HEK293 (cell line): ENCODE data around the gene ELL.

Source experiments
- CTCF ChIA-PET: fragments of 350-600 bp; formaldehyde crosslinking; extraction: SDS; loops from one replicate; lab custom pipeline; 2021; ENCODE audit warnings: antibody characterized with exemption; lab: Yijun Ruan, JAX
- POLR2A ChIA-PET: fragments of 300-600 bp; formaldehyde crosslinking; extraction: SDS; loops from one replicate; lab custom pipeline; 2020; ENCODE audit warnings: antibody characterized with exemption, inconsistent platforms; lab: Yijun Ruan, JAX
- H3K27ac ChIP-seq: fragments of 200-500 bp; sonication (Bioruptor generic); 2 replicates; pipeline ENCODE4 v1.5.1; 2014; ENCODE audit warnings: low read depth, low read length, control low read depth, inconsistent platforms; ENCODE audit errors: extremely low read depth
- H3K36me3 ChIP-seq, 2 experiments: fragments of 200-500 bp in 1 of 2; sonication (Bioruptor generic) in 1 of 2; 1 replicate in 1 of 2; 2 replicates in 1 of 2; pipeline ENCODE4 v1.5.1; 2014 to 2017; ENCODE audit warnings: inconsistent platforms in 2 of 2, low read length in 2 of 2; ENCODE audit not compliant: control insufficient read depth in 2 of 2, insufficient read depth in 1 of 2
- H3K4me1 ChIP-seq: fragments of 200-500 bp; sonication (Bioruptor generic); 2 replicates; pipeline ENCODE4 v1.5.1; 2014; ENCODE audit warnings: mild to moderate bottlenecking, low read length, inconsistent platforms; ENCODE audit not compliant: control insufficient read depth, insufficient read depth
- H3K4me3 ChIP-seq: 2 replicates; pipeline ENCODE4 v1.5.1; 2011; ENCODE audit warnings: low read depth, mild to moderate bottlenecking, control low read depth, low read length, moderate library complexity
- H3K9me3 ChIP-seq: fragments of 200-500 bp; sonication (Bioruptor generic); 2 replicates; pipeline ENCODE4 v1.5.1; 2014; ENCODE audit warnings: low read depth, low read length, inconsistent platforms; ENCODE audit not compliant: control insufficient read depth, insufficient read depth
- BCL11B ChIP-seq: fragments of 450-650 bp; formaldehyde crosslinking; IDR thresholded peaks from 2 replicates; pipeline ENCODE4 v1.5.1; 2016; ENCODE audit warnings: low read depth, missing biosample characterization, missing genetic modification characterization
- GLIS1 ChIP-seq: fragments of 450-650 bp; formaldehyde crosslinking; IDR thresholded peaks from 2 replicates; pipeline ENCODE4 v1.5.1; 2016; ENCODE audit warnings: missing biosample characterization, missing genetic modification characterization
- KLF17 ChIP-seq: fragments of 450-650 bp; formaldehyde crosslinking; IDR thresholded peaks from 2 replicates; pipeline ENCODE4 v1.5.1; 2016; ENCODE audit warnings: missing biosample characterization, missing genetic modification characterization
- KLF9 ChIP-seq: fragments of 450-650 bp; formaldehyde crosslinking; IDR thresholded peaks from 2 replicates; pipeline ENCODE4 v1.5.1; 2016; ENCODE audit warnings: missing biosample characterization, missing genetic modification characterization, low read depth
- SALL2 ChIP-seq: fragments of 450-650 bp; formaldehyde crosslinking; IDR thresholded peaks from 2 replicates; pipeline ENCODE4 v1.5.0; 2017; ENCODE audit warnings: missing biosample characterization, mild to moderate bottlenecking, missing genetic modification characterization, borderline replicate concordance
- SCRT1 ChIP-seq: fragments of 450-650 bp; formaldehyde crosslinking; IDR thresholded peaks from 2 replicates; pipeline ENCODE4 v1.5.1; 2016; ENCODE audit warnings: missing biosample characterization, missing genetic modification characterization, borderline replicate concordance
- SP3 ChIP-seq: fragments of 450-650 bp; formaldehyde crosslinking; IDR thresholded peaks from 2 replicates; pipeline ENCODE4 v1.5.1; 2016; ENCODE audit warnings: missing biosample characterization, missing genetic modification characterization
- YY2 ChIP-seq: fragments of 450-650 bp; formaldehyde crosslinking; IDR thresholded peaks from 2 replicates; pipeline ENCODE4 v1.5.1; 2016; ENCODE audit warnings: missing biosample characterization, missing genetic modification characterization
- ZBTB8A ChIP-seq: fragments of 450-650 bp; formaldehyde crosslinking; IDR thresholded peaks from 2 replicates; pipeline ENCODE4 v1.5.1; 2016; ENCODE audit warnings: missing biosample characterization, missing genetic modification characterization
- ZFHX2 ChIP-seq: fragments of 450-650 bp; formaldehyde crosslinking; conservative IDR thresholded peaks from 2 replicates; pipeline ENCODE4 v1.5.1; 2016; ENCODE audit warnings: missing biosample characterization, missing genetic modification characterization
- ZFP69B ChIP-seq: fragments of 450-650 bp; formaldehyde crosslinking; IDR thresholded peaks from 2 replicates; pipeline ENCODE4 v1.5.1; 2016; ENCODE audit warnings: missing biosample characterization, missing genetic modification characterization
- ZNF138 ChIP-seq: fragments of 450-650 bp; formaldehyde crosslinking; IDR thresholded peaks from 2 replicates; pipeline ENCODE4 v1.5.1; 2016; ENCODE audit warnings: missing biosample characterization, missing genetic modification characterization, borderline replicate concordance
- ZNF18 ChIP-seq: fragments of 450-650 bp; formaldehyde crosslinking; IDR thresholded peaks from 2 replicates; pipeline ENCODE4 v1.5.1; 2016; ENCODE audit warnings: missing biosample characterization, missing genetic modification characterization
- ZNF274 ChIP-seq, 2 experiments: fragments of 200-500 bp in 1 of 2; fragments of 450-650 bp in 1 of 2; sonication (Bioruptor generic) in 1 of 2; formaldehyde crosslinking in 1 of 2; IDR thresholded peaks; 2 replicates each; pipeline versions ENCODE4 v1.5.1 to v1.6.1; 2014 to 2016; ENCODE audit warnings: borderline replicate concordance in 1 of 2, inconsistent platforms in 1 of 2, low read length in 1 of 2, missing biosample characterization in 1 of 2, missing genetic modification characterization in 1 of 2
- ZNF394 ChIP-seq: fragments of 450-650 bp; formaldehyde crosslinking; IDR thresholded peaks from 2 replicates; pipeline ENCODE4 v1.5.1; 2016; ENCODE audit warnings: missing biosample characterization, missing genetic modification characterization, mild to moderate bottlenecking, moderate library complexity, borderline replicate concordance
- ZNF416 ChIP-seq: fragments of 450-650 bp; formaldehyde crosslinking; IDR thresholded peaks from 2 replicates; pipeline ENCODE4 v1.5.1; 2016; ENCODE audit warnings: missing biosample characterization, missing genetic modification characterization
- ZNF423 ChIP-seq: fragments of 450-650 bp; formaldehyde crosslinking; IDR thresholded peaks from 2 replicates; pipeline ENCODE4 v1.5.1; 2016; ENCODE audit warnings: missing biosample characterization, missing genetic modification characterization
- ZNF510 ChIP-seq: fragments of 450-650 bp; formaldehyde crosslinking; IDR thresholded peaks from 2 replicates; pipeline ENCODE4 v1.5.1; 2018; ENCODE audit warnings: mild to moderate bottlenecking, missing genetic modification characterization, missing biosample characterization; ENCODE audit not compliant: insufficient replicate concordance
- ZNF513 ChIP-seq: fragments of 450-650 bp; IDR thresholded peaks from 2 replicates; pipeline ENCODE4 v1.5.1; 2018; ENCODE audit warnings: missing biosample characterization, missing genetic modification characterization
- ZNF514 ChIP-seq: fragments of 450-650 bp; formaldehyde crosslinking; IDR thresholded peaks from 2 replicates; pipeline ENCODE4 v1.5.1; 2016; ENCODE audit warnings: missing biosample characterization, missing genetic modification characterization
- ZNF626 ChIP-seq: fragments of 450-650 bp; sonication (Bioruptor Pico); formaldehyde crosslinking; IDR thresholded peaks from 2 replicates; pipeline ENCODE4 v1.5.1; 2018; ENCODE audit warnings: missing biosample characterization, missing genetic modification characterization, inconsistent platforms
- ZNF692 ChIP-seq: fragments of 450-650 bp; formaldehyde crosslinking; IDR thresholded peaks from 2 replicates; pipeline ENCODE4 v1.5.1; 2016; ENCODE audit warnings: missing biosample characterization, missing genetic modification characterization
- ZNF768 ChIP-seq: fragments of 450-650 bp; formaldehyde crosslinking; IDR thresholded peaks from 2 replicates; pipeline ENCODE4 v1.5.1; 2018; ENCODE audit warnings: missing biosample characterization, mild to moderate bottlenecking, missing genetic modification characterization
- ZNF792 ChIP-seq: fragments of 450-650 bp; formaldehyde crosslinking; IDR thresholded peaks from 2 replicates; pipeline ENCODE4 v1.5.1; 2016; ENCODE audit warnings: missing biosample characterization, missing genetic modification characterization
- ZSCAN30 ChIP-seq: fragments of 450-650 bp; IDR thresholded peaks from 2 replicates; pipeline ENCODE4 v1.5.1; 2018; ENCODE audit warnings: missing biosample characterization, mild to moderate bottlenecking, missing genetic modification characterization, moderate library complexity
- ZSCAN5A ChIP-seq: fragments of 450-650 bp; formaldehyde crosslinking; IDR thresholded peaks from 2 replicates; pipeline ENCODE4 v1.5.1; 2016; ENCODE audit warnings: missing biosample characterization, missing genetic modification characterization

Gene ELL

GRCh38 chr19:18417250-18418028, 104.4 kb downstream of the ELL start (continued):
- TF ChIP-seq ZNF626 (tag by site-specific recombination) (no peak), ZSCAN30 (tag by site-specific recombination) (peak; percentile 83), ZNF768 (tag by site-specific recombination) (peak; percentile 97; the same call in 1 of the 2 replicates), ZNF18 (tag by site-specific recombination) (no peak), ZSCAN5A (tag by site-specific recombination) (peak; percentile 43; the same call in 1 of the 2 replicates), KLF17 (tag by site-specific recombination) (peak; percentile 63; the same call in 1 of the 2 replicates), ZNF792 (peak; percentile 100)

GRCh38 chr19:18416778-18417249, 105.1 kb downstream of the ELL start:
- Histone ChIP-seq H3K36me3 (no peaks in the 10 kb centered on the region), H3K27ac (peak overlapping the region; percentile 64; the same call in 1 of the 2 replicates), H3K9me3 (no peaks in the 10 kb centered on the region), H3K4me1 (peaks cover 9% of the 10 kb centered on the region; the same call in 1 of the 2 replicates), H3K4me3 (peak overlapping the region; percentile 20)
- ChIA-PET POLR2A (interaction anchor here (1.0 to 4.2 kb wide), 7 partner anchors 9 to 224 kb away, joined by 3 to 75 read pairs (median 4); partner anchors contain the start of genes JUND and MPV17L2), CTCF (interaction anchor here (0.5 to 4.5 kb wide), 8 partner anchors 29 to 215 kb away, joined by 3 to 32 read pairs (median 5); partner anchors contain the start of gene GDF15)
- no peak for TF ChIP-seq SCRT1 (tag by site-specific recombination)
- TF ChIP-seq ZNF138 (tag by site-specific recombination): no peak
- 0 out of 2 replicates have a peak, but pooled peaks have one; percentile 9 for TF ChIP-seq YY2
- no peak for TF ChIP-seq ZNF510 (tag by site-specific recombination)
- TF ChIP-seq SALL2 (tag by site-specific recombination): no peak
- TF ChIP-seq ZNF692 (tag by site-specific recombination): peak; percentile 88
- peak; percentile 55 for TF ChIP-seq SP3 (tag by site-specific recombination)
- no peak for TF ChIP-seq ZNF416 (tag by site-specific recombination)
- no peak for TF ChIP-seq ZNF274 (IDR thresholded peaks at IDR 0.05; ENCODE audit: low read length)
- no peak for TF ChIP-seq ZNF274 (tag by site-specific recombination; IDR thresholded peaks at IDR 0.05; ENCODE audit: borderline replicate concordance)
- peak; percentile 75 for TF ChIP-seq ZBTB8A
- TF ChIP-seq ZNF513: no peak
- TF ChIP-seq ZFP69B: peak; percentile 11; the same call in 1 of the 2 replicates
- peak; percentile 99 for TF ChIP-seq ZFHX2 (tag by site-specific recombination)
- TF ChIP-seq GLIS1 (tag by site-specific recombination): peak; percentile 65; the same call in 1 of the 2 replicates
- 0 out of 2 replicates have a peak, but pooled peaks have one; percentile 9 for TF ChIP-seq ZNF394 (tag by site-specific recombination)
- TF ChIP-seq BCL11B (tag by site-specific recombination): no peak
- TF ChIP-seq ZNF423 (tag by site-specific recombination): peak; percentile 11; the same call in 1 of the 2 replicates
- peak; percentile 22; the same call in 1 of the 2 replicates for TF ChIP-seq KLF9 (tag by site-specific recombination)
- TF ChIP-seq ZNF514 (tag by site-specific recombination): no peak
